HG02938 (cell line): ENCODE measurements around the gene AMBRA1.
"Not testable (repeated sequence)": the region's sequence is repeated elsewhere in the genome, so short reads cannot be mapped to it uniquely, and the experiment has no call there.

Source experiments
- ATAC-seq: cut with Tn5 transposase; IDR thresholded peaks from one replicate; pipeline ENCODE4 v1.9.1; 2021; ENCODE audit warnings: mild to moderate bottlenecking, moderate library complexity; ENCODE audit not compliant: unreplicated experiment

AMBRA1 gene

DNA sequence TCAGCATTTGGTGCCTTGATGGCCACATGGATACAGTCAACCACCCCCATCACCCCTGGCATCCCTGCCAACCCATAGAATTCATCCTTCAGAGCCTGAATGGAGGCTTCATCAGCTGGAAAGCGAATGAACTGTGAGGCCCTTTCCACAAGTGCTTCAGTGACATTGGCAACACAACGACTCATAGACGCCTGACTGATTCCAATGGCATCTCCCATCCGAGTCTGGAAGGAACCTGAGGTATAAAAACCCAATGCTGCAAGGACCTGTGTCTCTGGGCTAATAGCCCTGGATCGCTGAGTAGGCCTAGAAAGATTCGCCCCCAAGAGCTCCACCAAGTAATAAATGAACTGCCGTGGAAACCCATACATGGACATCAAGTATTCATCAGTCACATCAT lies 21.9 kb upstream of the AMBRA1 start:
- no peak for ATAC-seq

DNA sequence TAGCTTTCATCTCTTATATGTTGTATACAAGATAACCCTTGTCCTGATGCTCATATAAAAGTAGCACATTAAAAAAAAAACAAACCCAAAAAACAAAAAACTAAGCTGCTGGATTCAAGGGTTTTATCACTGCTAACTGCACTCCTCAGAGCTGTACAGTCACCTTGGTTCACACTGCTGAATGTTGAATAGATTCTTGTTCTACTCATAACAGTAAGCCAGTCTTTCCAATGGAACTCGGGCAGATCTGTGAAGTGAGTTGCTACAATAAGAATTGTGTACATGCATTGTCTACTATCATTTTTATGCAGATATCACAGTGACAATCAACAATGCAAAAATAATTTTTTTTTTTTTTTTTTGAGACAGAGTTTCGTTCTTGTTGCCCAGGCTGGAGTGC lies 18.5 kb upstream of the AMBRA1 start:
- no peak for ATAC-seq

DNA sequence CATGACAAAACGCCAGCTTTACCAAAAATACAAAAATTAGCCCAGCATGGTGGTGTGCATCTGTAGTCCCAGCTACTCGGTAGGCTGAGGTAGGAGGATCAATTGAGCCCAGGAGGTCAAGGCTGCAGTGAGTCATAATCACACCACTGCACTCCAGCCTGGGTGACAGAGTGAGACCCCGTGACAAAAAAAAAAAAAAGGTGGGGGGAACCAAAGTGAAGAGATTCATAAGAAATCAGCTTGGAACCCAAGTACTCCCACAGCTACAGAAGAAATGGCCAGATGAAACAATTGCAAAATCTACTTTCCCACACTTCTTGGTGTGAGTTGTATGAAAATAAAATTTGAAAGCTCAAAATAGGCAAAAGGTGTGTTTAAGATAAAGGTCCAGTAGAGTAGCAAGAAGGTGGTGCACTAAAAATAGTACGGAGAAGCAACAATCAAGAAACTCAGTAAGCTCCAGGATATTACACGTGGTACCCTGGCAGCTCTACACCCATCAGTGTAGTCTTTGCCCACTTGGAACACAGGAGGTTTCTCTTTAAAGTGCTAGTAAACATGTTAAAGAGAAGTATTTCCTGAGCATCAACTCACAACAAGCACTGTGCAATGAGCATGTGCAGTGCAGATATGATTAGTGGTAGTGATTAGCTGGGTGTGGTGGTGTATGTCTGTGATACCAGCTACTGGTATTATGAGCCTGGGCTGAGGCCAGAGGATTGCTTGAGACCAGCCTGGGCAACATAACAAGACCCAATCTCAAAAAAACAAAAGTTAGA lies 17.9 kb upstream of the AMBRA1 start:
- ATAC-seq: no peak

DNA sequence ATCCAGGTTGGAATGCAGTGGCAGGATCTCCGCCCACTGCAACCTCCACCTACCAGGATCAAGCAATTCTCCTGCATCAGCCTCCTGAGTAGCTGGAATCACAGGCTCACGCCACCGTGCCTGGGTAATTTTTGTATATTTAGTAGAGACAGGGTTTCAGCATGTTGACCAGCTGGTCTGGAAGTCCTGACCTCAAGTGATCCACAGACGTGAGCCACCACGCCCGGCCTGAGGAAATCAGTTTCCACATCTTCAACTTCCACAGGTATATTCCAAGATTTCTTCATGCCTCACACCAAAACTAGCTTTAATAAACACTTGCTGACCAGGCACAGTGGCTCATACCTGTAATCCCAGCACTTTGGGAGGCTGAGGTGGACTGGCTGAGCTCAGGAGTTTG lies 15.6 kb upstream of the AMBRA1 start:
- no peak for ATAC-seq

DNA sequence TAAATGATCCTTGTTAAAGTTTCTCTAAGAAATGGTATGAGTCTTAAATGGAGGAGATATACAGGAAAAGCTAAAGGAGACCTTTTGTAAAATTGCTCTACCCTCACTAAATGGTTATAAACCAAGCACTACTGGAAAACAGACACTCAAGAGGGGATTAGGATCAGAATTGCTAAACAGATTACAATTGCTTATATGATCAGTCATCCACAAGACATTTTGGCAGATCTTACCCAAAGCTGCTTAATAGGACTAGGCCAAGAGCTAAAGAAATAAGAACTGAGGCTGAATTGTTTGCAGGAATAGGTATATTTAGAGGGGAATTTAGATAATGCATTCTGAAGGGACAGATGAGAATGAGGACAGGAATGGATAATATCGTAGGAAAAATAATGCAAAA lies 13.7 kb upstream of the AMBRA1 start:
- no peak for ATAC-seq

DNA sequence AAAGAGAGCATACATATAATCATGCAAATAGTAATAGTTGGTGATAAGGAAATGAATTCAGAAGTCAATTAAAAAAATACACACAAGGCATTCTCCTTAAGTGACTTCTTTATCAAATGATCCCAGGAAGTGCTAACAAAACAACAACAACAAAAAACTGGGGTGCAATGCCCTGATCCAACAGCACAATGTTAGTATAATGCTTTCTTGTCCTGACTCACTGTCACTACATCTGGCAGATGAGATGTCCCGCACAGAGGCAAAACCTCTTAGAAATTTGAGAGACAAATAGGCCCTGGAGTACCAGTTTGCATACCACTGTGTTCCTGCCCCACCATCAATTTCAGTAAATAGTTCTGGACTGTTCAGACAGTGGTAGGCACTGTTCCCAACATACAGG lies 11.0 kb upstream of the AMBRA1 start:
- ATAC-seq: no peak

DNA sequence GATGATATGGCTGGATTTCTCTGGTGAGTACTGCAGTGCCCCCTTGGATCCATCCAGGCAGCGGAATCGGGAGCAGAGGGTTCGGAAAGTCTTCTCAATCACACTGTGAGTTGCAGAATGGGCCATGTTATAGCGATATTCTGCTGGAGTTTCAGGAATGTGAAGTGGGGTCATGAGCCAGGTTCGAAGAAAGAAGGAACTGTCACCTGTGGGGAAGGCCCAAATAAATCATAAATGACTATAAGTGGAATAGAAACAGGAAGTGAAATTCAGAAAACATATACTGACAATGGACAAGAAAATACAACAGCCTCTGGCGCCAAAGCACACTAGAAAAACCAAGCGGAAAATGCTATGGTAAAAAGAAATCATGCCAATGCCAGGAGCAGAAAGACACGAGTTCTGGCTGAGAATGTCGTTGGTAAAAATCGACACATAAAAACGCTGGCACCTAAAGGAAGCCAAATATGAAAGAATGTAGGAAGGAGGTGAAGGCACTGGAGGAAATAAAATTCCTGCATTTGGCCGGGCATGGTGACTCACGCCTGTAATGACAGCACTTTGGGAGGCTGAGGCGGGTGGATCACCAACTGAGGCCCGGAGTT lies 10.0 kb upstream of the AMBRA1 start:
- ATAC-seq: no peak

DNA sequence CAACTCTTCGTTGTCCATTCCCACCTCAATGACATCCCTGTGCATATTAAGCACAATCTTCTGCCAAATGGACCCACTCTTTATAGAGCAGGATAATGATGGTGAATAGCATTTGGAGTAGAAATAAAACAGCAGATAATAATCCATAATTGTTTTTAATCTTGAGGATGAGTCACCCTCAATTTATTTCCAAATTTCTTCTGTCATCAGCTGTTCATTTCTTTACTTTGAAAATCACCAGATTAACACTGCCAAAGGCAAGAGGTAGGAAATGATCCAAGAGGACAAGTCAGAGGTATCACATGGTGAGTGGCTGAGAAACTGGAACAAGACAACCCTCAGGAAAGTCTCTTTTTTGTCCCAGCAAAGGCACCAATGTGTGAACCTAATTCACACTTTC lies 7.3 kb upstream of the AMBRA1 start:
- ATAC-seq: no peak

DNA sequence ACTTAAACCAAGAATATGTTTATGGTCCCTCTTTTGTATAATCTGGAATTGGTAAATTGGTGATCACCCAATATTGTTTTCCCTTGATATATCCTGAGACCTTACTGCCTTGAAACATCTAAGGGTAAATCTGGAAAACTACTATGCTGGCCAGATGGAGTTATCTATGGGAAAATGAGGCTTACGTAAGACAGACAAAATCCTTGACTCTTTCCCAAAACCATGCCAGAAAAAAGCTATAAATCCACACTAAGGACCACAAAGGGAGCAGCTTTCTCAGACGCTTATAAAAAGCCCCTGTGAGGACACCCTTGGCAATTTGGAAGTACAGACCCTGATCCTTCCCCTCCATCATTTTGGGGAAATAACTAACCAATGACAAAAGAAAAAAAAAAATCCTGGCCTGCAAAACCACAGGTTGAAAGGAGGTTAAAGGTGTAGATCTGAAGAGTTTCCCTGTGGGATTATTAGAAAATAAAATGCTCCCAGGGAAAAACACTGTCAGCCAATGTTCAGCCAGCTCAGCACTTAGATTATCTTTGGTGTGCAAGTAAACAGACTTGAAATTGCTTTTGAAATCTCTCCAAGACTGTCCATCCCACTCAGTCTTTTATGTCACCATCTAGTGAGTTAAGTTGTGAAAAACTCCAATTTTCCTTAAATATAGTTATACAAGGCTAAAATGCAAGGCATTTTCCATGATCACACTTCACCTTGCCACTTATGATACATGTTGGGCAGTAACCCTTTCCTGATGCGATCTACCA lies 6.6 kb upstream of the AMBRA1 start:
- no peak for ATAC-seq

DNA sequence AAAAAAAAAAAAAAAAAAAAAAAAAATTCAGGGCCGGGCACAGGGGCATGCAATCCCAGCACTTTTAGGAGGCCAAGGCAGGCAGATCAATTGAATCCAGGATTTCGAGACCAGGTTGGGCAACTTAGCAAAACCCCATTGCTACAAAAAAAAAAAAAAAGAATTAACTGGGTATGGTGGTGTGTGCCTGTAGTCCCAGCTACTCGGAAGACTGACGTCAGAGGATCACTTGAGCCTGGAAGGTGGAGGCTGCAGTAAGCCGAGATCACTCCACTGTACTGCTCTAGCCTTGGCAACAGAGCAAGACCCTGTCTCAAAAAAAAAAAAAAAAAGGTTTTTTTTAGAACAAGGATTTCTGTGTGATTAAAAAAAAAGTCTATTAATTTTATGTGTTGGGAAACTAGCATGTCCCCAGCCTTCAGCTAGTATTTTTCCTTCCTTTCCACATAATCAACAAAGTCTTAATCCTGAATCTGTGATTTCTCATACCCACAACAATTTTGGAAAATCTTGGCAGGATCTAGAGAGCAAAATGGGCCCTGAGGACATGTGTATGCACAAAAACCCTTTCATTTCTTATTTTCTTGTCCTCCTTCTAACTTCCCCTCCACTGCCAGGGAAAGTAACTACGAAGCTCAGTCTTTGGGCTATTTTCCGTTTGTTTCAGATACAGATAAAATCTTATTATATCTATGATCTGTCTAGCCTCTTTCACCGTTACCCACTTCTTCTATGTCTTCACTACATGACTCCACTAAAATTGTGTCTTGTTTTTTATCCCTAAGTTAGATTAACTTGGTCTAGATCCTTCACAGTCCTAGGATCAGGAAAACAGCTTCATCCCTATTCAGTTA lies 5.7 kb upstream of the AMBRA1 start:
- no peak for ATAC-seq

DNA sequence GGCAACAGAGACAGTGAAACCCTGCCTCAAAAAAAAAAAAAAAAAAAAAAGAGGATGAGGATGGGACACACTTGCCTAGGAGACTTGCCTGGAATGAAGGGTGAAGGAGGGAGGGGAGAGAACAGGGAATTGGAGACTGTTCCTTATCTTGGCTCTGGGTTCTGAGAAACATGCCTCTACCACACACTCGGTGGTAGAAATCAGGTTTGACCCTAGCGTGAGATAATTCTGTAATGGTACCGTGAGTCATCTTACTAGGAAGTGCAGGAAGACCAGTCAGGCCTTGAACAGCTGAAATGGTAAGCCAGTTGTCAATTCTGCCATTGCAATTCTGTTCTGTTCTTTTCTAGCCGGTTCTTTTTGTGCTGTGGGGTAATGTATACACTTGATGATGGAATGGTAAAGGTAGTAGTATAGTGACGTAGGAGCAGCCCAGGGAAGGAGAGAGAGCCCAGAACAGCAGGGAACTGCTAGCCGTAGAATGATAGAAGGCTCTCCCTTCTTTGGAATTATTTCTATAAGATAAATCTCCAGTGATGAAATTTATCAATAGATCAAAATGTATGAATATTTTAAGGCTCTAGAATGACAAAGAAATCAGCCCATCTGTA lies 3.9 kb upstream of the AMBRA1 start:
- ATAC-seq: no peak

DNA sequence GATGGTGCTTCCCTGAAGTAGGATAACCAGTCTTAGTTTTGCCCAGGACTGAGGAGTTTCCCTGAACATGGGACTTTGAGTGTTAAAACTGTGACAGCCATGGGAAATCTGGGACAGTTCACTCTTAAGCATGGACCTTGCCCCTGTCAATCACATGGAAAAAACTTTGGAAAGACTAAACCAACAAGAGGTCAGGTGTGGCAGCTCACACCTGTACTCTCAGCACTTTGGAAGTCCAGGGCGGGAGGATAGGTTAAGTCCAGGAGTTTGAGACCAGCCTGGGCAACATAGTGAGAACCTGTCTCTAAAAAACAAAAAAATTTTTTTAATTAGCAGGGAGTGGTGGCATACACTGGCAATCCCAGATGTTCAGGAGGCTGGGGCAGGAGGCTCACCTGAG lies 3.3 kb upstream of the AMBRA1 start:
- ATAC-seq: no peak

DNA sequence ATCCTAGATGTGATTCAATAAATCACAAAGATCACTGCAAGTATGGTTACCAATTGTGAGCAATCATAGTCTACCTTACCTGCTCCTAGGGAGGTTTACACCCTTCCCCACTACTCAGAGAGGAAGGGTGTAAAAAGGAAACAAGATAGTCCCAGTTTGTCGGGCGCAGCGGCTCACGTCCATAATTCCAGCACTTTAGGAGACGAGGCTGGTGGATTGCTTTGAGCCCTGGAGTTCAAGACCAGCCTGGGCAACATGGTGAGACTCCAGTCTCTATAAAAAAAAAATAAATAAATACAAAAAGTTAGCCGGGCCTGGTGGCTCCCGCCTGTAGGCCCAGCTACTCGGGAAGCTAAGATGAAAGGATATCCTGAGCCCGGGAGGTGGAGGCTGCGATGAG lies 962 bp upstream of the AMBRA1 start:
- ATAC-seq: no peak

DNA sequence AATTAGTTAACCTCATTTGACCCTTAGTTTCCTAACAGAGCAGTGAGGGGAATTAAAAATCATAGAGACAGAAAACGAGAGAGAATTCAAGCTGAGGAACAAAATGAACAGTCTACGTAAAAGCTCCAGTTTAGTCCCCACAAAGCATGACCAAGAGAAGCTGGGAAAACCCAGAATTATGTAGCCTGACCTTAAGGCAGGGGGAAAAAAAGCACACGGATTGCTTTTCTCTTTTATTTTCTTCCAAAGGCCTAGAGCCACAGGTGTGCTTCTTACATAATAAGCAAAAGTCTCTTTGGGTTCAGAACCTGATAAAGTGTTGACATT lies 514 bp upstream of the AMBRA1 start:
- ATAC-seq: no peak

DNA sequence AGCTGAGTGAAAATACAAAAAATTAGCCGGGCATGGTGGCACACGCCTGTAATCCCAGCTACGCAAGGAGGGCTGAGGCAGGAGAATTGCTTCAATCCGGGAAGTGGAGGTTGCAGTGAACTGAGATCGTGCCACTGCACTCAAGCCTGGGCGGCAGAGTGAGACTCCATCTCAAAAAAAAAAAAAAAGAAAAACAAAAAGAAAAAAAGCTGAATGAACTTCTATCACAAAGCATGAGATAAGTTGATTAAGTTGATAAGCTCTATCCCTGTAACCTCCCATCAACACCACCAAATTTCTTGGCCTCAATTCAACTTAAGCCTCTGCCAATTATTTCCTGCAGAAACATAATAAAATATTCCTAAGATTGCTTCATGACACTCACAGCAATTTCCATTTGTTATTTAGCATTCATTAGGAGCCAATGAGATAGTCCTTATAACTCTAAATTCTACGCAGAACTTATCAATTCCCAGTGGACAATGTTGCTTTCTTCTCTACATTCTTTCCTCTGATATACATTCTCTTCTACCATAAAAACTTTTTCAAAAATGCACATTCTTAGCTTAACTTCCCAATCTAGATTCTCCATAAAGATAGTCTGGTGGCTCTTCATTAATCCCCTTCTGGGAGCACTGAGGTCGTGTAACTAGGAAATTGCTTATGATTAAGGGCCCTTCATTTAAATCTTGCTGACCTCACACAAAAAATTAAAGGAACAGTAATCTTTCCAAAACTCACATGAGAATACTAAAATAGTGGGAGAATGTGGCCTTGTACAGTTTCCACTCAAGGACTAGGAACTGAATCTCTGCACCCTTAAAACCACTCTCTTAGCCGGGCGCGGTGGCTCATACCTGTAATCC lies 2.9 kb downstream of the AMBRA1 start:
- no peak for ATAC-seq

DNA sequence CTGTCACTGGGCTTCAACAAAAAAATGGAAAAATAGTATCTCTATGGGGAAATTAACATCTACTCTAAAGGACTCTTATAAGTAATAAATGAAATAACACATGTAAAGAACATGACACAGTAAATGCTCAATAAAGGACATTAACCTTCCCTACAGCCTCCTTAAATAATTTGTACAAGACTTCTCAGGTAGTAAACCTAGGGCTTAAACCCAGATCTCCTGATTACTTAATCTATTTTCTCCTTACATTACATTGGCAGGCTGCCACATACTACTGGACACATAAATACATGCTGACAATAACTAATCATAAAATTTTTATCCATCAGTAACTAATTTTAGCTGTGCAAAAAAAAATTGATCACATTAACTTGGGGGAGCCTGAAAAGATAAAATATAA lies 4.9 kb downstream of the AMBRA1 start:
- ATAC-seq: no peak

DNA sequence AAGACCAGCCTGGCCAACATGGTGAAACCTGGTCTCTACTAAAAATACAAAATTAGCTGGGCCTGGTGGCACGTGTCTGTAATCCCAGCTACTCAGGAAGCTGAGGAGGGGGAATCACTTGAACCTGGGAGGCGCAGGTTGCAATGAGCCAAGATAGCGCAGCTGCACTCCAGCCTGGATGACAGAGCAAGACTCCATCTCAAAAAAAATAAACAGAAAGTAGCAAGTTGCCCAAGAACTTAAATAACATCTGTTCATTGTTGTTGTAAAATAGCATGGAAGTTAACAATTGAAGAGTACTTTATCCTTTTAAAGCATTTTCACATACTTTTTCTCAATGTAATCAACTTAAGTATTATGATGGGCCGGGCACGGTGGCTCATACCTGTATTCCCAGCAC lies 5.7 kb downstream of the AMBRA1 start:
- ATAC-seq: no peak

DNA sequence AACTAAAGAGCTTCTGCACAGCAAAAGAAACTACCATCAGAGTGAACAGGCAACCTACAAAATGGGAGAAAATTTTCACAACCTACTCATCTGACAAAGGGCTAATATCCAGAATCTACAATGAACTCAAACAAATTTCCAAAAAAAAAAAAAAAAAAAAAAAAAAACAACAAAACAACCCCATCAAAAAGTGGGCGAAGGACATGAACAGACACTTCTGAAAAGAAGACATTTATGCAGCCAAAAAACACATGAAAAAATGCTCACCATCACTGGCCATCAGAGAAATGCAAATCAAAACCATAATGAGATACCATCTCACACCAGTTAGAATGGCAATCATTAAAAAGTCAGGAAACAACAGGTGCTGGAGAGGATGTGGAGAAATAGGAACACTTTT lies 10.3 kb downstream of the AMBRA1 start:
- ATAC-seq: not testable (repeated sequence)

DNA sequence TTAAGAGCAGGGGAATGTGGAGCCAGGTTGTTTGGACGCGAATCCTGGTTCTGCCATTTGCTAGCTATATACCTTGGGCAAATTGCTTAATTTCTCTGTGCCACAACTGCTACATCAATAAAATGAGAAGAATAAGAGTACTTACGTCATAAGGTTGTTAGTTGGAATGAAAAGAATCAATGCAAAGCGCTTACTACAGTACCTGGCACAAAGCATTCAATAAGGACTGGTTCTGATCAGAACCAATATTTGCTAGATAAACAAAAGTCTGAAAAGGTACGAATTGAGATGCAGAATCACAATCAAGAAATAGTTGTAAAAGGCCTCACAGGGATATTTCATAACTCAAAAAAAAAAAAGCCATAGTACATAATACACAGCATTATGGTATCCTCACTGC lies 11.2 kb downstream of the AMBRA1 start:
- ATAC-seq: no peak

DNA sequence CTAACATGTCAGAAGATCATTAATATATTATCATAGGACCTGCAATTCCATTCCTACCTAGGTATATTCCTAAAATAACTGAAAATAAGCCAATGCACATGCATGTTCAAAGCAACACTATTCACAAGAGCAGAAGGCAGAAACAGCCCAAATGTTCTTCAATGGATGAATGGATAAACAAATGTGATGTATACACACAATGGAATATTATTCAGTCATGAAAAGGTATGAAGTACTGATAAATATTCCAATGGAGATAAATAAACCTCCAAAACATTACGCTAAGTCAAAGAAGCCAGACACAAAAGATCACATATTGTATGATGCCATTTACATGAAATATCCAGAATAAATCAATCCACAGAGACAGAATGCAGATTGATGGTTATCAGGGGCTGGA lies 16.8 kb downstream of the AMBRA1 start:
- ATAC-seq: no peak
